K562 (cell line): ENCODE data around the gene CDPF1. TPM values are rescaled to one million over a fixed set of nuclear protein-coding genes. Genes with fewer than 3 reads are reported as not detected.

Experiments
- C11orf30 ChIP-seq: fragments of 450-650 bp; IDR thresholded peaks from 2 replicates; pipeline ENCODE4 v1.6.1; 2016; ENCODE audit warnings: low read depth, mild to moderate bottlenecking
- CAMTA2 ChIP-seq: fragments of 250-450 bp; sonication (Bioruptor Pico); conservative IDR thresholded peaks from 2 replicates; pipeline ENCODE4 v1.5.1; 2022
- CREB3 ChIP-seq: fragments of 450-650 bp; conservative IDR thresholded peaks from 2 replicates; pipeline ENCODE4 v1.6.1; 2016; ENCODE audit warnings: missing genetic modification characterization, low read depth, mild to moderate bottlenecking, missing compliant biosample characterization, moderate library complexity
- ETV5 ChIP-seq: sonication (generic); formaldehyde crosslinking; IDR thresholded peaks from 2 replicates; pipeline ENCODE4 v1.4.0; 2020; ENCODE audit warnings: low read depth, mild to moderate bottlenecking, missing genetic modification reagents
- FOSL1 ChIP-seq: fragments of 200-800 bp; sonication (Bioruptor generic); conservative IDR thresholded peaks from 2 replicates; pipeline ENCODE4 v1.6.1; 2016; ENCODE audit warnings: missing genetic modification characterization, missing compliant biosample characterization
- FOXK1 ChIP-seq: sonication (generic); formaldehyde crosslinking; IDR thresholded peaks from 2 replicates; pipeline ENCODE4 v1.8.0; 2022; ENCODE audit warnings: missing genetic modification reagents, mild to moderate bottlenecking, borderline replicate concordance
- GABPA ChIP-seq: fragments of 200-800 bp; sonication (Bioruptor generic); conservative IDR thresholded peaks from 2 replicates; pipeline ENCODE4 v1.6.1; 2016; ENCODE audit warnings: low read depth, missing genetic modification characterization, missing compliant biosample characterization
- HBP1 ChIP-seq: fragments of 450-650 bp; formaldehyde crosslinking; IDR thresholded peaks from 2 replicates; pipeline ENCODE4 v1.4.0; 2022; ENCODE audit warnings: missing genetic modification characterization
- KLF10 ChIP-seq: fragments of 250-450 bp; sonication (Bioruptor Pico); IDR thresholded peaks from 2 replicates; pipeline ENCODE4 v1.6.1; 2021; ENCODE audit warnings: matching md5 sums
- L3MBTL2 ChIP-seq: fragments of 450-650 bp; IDR thresholded peaks from 2 replicates; pipeline ENCODE4 v1.6.1; 2016; ENCODE audit warnings: mild to moderate bottlenecking, moderate library complexity
- MTA3 ChIP-seq: fragments of 450-650 bp; formaldehyde crosslinking; IDR thresholded peaks from 2 replicates; pipeline ENCODE4 v1.6.1; 2017; ENCODE audit warnings: mild to moderate bottlenecking, borderline replicate concordance
- NRF1 ChIP-seq, 2 experiments: fragments of 450-650 bp; IDR thresholded peaks in 1 of 2; conservative IDR thresholded peaks in 1 of 2; 2 replicates each; pipeline ENCODE4 v1.6.1; 2014; ENCODE audit warnings: mild to moderate bottlenecking in 2 of 2
- POLR2A ChIP-seq: fragments of 450-650 bp; conservative IDR thresholded peaks from 2 replicates; pipeline ENCODE4 v1.6.1; 2016
- YY1 ChIP-seq, 3 experiments: IDR thresholded peaks; 2 replicates each; pipeline ENCODE4 v1.6.1; 2011; ENCODE audit warnings: low read length in 2 of 3, mild to moderate bottlenecking in 2 of 3, moderate library complexity in 2 of 3, borderline replicate concordance in 1 of 3, control low read depth in 1 of 3, low read depth in 1 of 3; ENCODE audit not compliant: insufficient read depth in 3 of 3, insufficient replicate concordance in 2 of 3, control insufficient read depth in 1 of 3, insufficient read length in 1 of 3; ENCODE audit errors: extremely low read depth in 1 of 3
- ZBTB5 ChIP-seq: fragments of 450-650 bp; IDR thresholded peaks from 2 replicates; pipeline ENCODE4 v1.6.1; 2017; ENCODE audit warnings: antibody characterized with exemption
- ZNF239 ChIP-seq: fragments of 250-450 bp; sonication (Bioruptor Pico); IDR thresholded peaks from 2 replicates; pipeline ENCODE4 v1.4.0; 2020; ENCODE audit warnings: mild to moderate bottlenecking
- ZNF347 ChIP-seq: fragments of 450-650 bp; formaldehyde crosslinking; IDR thresholded peaks from 2 replicates; pipeline ENCODE4 v1.4.0; 2020; ENCODE audit warnings: low read depth, mild to moderate bottlenecking, moderate library complexity
- polyA plus RNA-seq, 8 experiments: library from polyadenylated mRNA; depleted of rRNA in 4 of 8; stranded (reverse) in 5 of 8; unstranded in 3 of 8; fragments of >200 nt; fragmentation: Nextera tagmentation in 2 of 8; fragmentation: Illumina TruSeq in 1 of 8; extraction: Ambion mirVana in 2 of 8; extraction: Trizol in 1 of 8; gene quantifications; 2 replicates each; pipeline versions ENCODE4 v1.2.1 to v1.2.3, GENCODE V29; 2011 to 2014; ENCODE audit warnings: inconsistent platforms in 1 of 8, missing spikeins in 1 of 8
- total RNA-seq, 7 experiments: library from RNA; depleted of rRNA in 6 of 7; stranded (reverse); fragments of >200 nt in 6 of 7; fragmentation: Illumina TruSeq in 2 of 7; extraction: Trizol in 2 of 7; gene quantifications; 2 replicates each; pipeline versions ENCODE4 v1.2.1 to v1.2.3, GENCODE V29; 2011 to 2021; ENCODE audit warnings: low replicate concordance in 1 of 7
- TF ChIP-seq, protein P1 (sequence below), 2 experiments: IDR thresholded peaks; 2 replicates each; pipeline ENCODE4 v1.6.1; 2011; ENCODE audit warnings: borderline replicate concordance in 1 of 2, control low read depth in 1 of 2, low read depth in 1 of 2, low read length in 1 of 2, mild to moderate bottlenecking in 1 of 2, mixed read lengths in 1 of 2, moderate library complexity in 1 of 2; ENCODE audit not compliant: insufficient read depth in 1 of 2, insufficient read length in 1 of 2, poor library complexity in 1 of 2, severe bottlenecking in 1 of 2; ENCODE audit errors: extremely low read depth in 1 of 2

Gene CDPF1
- total and polyA plus RNA-seq, 9 of the 15 experiments (the other 6 are each of a cell fraction or from before 2014, with no cell fraction given), result 0.84 to 19.5 (median 9.1) TPM

- TF ChIP-seq, protein P1, sequence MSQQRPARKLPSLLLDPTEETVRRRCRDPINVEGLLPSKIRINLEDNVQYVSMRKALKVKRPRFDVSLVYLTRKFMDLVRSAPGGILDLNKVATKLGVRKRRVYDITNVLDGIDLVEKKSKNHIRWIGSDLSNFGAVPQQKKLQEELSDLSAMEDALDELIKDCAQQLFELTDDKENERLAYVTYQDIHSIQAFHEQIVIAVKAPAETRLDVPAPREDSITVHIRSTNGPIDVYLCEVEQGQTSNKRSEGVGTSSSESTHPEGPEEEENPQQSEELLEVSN (IDR thresholded peaks at IDR 0.05; ENCODE audit: borderline replicate concordance in 1 of 2, extremely low read depth in 1 of 2, insufficient read depth in 1 of 2, insufficient read length in 1 of 2, low read depth in 1 of 2, low read length in 1 of 2, poor library complexity in 1 of 2, severe bottlenecking in 1 of 2), result peak; percentile 11 to 53
- TF ChIP-seq NRF1 (conservative IDR thresholded peaks at IDR 0.05 in 1 of 2, IDR thresholded peaks at IDR 0.05 in 1 of 2) (peak; percentile 98 to 99), L3MBTL2 (peak; percentile 83; the same call in 1 of the 2 replicates), CAMTA2 (CRISPR knock-in tag) (no peak), C11orf30 (peak; percentile 42; the same call in 1 of the 2 replicates), HBP1 (CRISPR knock-in tag) (no peak), KLF10 (no peak), ZNF347 (CRISPR knock-in tag) (no peak), POLR2A (peak; percentile 85), YY1 (IDR thresholded peaks at IDR 0.05; ENCODE audit: borderline replicate concordance in 1 of 3, control insufficient read depth in 1 of 3, extremely low read depth in 1 of 3, insufficient read depth in 3 of 3, insufficient read length in 1 of 3, insufficient replicate concordance in 2 of 3, low read depth in 1 of 3, low read length in 2 of 3) (peak in 2 of 3 experiments; percentile 68 to 82), FOXK1 (no peak), FOSL1 (tag) (0 out of 2 replicates have a peak, but pooled peaks have one; percentile 26), GABPA (tag) (peak; percentile 85), ZNF239 (CRISPR knock-in tag) (no peak), CREB3 (tag) (0 out of 2 replicates have a peak, but pooled peaks have one; percentile 57), MTA3 (0 out of 2 replicates have a peak, but pooled peaks have one; percentile 43), ETV5 (CRISPR knock-in tag) (0 out of 2 replicates have a peak, but pooled peaks have one; percentile 45), ZBTB5 (no peak)
These were observed 46.4 kb upstream of the CDPF1 start, which contains the start of gene GTSE1 (continued) for GRCh38 chr22:46296257-46297150.
